Neural progenitor cell (in vitro differentiated cells): Measurements from ENCODE around the gene SIPA1L3.

Experiments
- EZH2 ChIP-seq: fragments of 200-600 bp; sonication (generic); IDR thresholded peaks from 2 replicates; pipeline ENCODE4 v1.6.1; 2017; ENCODE audit warnings: antibody characterized with exemption, mild to moderate bottlenecking, moderate library complexity
- EZH2phosphoT487 ChIP-seq: fragments of 200-600 bp; sonication (generic); IDR thresholded peaks from 2 replicates; pipeline ENCODE4 v1.6.1; 2017; ENCODE audit warnings: antibody characterized with exemption
- TF ChIP-seq, protein P1 (sequence below): fragments of 200-600 bp; sonication (generic); IDR thresholded peaks from 2 replicates; pipeline ENCODE4 v1.5.1; 2017; ENCODE audit warnings: antibody characterized with exemption, mild to moderate bottlenecking

GRCh38 chr19:37941782-37942515, 34.9 kb downstream of the SIPA1L3 start:
- TF ChIP-seq, protein P1, sequence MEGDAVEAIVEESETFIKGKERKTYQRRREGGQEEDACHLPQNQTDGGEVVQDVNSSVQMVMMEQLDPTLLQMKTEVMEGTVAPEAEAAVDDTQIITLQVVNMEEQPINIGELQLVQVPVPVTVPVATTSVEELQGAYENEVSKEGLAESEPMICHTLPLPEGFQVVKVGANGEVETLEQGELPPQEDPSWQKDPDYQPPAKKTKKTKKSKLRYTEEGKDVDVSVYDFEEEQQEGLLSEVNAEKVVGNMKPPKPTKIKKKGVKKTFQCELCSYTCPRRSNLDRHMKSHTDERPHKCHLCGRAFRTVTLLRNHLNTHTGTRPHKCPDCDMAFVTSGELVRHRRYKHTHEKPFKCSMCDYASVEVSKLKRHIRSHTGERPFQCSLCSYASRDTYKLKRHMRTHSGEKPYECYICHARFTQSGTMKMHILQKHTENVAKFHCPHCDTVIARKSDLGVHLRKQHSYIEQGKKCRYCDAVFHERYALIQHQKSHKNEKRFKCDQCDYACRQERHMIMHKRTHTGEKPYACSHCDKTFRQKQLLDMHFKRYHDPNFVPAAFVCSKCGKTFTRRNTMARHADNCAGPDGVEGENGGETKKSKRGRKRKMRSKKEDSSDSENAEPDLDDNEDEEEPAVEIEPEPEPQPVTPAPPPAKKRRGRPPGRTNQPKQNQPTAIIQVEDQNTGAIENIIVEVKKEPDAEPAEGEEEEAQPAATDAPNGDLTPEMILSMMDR = no peak
- TF ChIP-seq EZH2 = no peak
- no peak for TF ChIP-seq EZH2phosphoT487
